ENCODE data around the gene MAPK8.

Gene MAPK8

DNA sequence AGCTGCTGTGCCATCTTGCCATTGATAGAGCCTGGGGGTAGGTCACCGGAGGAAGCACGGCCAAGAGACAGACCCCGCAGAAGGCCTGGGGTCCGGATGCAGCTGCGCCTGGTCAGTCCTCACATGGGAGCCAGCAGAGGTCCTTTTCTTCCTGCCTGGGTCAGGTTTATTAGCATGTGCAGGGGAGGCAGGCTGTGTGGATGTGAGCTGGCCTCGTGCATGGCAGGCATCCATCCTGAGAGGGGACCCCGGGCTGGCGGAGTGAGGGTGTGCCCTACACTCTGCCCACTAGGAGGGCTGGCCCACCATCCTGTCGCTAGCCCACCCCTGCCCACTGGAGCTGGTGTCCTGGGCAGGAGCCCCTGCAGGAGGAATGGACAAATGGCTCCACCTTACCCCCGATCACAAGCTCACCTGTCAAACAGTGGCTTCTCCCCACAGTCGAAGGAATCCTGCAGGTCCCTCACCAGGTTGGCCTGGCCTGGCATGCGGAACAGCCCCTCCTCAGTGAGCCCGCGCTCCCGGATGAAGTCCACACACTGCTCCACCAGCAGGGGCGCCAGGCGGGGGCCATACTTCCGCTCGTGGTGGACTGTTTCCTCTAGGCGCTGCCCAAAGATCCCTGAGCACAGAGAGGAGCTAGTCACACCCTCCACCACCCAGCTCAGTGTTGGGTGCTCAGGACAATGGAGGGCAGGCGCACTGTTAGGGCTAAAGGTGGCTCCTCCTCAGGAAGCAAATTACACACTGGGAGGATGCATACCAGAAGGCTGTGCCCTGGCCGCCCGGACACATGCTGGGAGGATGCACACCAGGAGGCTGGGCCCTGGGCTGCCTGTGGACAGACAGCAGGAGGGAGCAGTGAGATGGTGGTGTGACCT, 153.0 kb downstream of the MAPK8 start:
- TF ChIP-seq, protein P1, sequence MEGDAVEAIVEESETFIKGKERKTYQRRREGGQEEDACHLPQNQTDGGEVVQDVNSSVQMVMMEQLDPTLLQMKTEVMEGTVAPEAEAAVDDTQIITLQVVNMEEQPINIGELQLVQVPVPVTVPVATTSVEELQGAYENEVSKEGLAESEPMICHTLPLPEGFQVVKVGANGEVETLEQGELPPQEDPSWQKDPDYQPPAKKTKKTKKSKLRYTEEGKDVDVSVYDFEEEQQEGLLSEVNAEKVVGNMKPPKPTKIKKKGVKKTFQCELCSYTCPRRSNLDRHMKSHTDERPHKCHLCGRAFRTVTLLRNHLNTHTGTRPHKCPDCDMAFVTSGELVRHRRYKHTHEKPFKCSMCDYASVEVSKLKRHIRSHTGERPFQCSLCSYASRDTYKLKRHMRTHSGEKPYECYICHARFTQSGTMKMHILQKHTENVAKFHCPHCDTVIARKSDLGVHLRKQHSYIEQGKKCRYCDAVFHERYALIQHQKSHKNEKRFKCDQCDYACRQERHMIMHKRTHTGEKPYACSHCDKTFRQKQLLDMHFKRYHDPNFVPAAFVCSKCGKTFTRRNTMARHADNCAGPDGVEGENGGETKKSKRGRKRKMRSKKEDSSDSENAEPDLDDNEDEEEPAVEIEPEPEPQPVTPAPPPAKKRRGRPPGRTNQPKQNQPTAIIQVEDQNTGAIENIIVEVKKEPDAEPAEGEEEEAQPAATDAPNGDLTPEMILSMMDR (conservative IDR thresholded peaks at IDR 0.05; ENCODE audit: low read depth, low read length) = no peak
- no peak for DNase-seq (ENCODE audit: low read depth)
- no peak overlapping the region for H3K4me3 ChIP-seq (ENCODE audit: low read length)

DNA sequence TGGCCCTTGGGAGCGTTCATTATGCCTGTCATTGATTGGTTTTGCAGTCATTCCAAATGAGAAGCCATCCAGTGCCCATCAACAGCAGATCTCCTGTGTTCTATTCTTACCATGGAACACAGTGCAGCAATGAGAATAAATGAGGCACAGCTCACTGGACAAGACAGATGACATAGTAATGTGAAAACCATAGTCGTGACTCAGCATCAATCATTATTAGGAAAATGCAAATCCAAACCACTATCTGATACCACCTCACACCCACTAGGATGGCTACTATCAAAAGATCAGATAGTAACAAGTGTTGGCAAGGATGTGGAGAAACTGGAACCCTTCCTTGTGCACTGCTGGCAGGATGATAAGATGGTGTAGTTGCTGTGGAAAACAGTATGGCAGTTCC, 153.7 kb downstream of the MAPK8 start:
- TF ChIP-seq, protein P1 (conservative IDR thresholded peaks at IDR 0.05; ENCODE audit: low read depth, low read length) = no peak
- H3K4me3 ChIP-seq (ENCODE audit: low read length) = no peak overlapping the region
- no peak for DNase-seq (ENCODE audit: low read depth)

DNA sequence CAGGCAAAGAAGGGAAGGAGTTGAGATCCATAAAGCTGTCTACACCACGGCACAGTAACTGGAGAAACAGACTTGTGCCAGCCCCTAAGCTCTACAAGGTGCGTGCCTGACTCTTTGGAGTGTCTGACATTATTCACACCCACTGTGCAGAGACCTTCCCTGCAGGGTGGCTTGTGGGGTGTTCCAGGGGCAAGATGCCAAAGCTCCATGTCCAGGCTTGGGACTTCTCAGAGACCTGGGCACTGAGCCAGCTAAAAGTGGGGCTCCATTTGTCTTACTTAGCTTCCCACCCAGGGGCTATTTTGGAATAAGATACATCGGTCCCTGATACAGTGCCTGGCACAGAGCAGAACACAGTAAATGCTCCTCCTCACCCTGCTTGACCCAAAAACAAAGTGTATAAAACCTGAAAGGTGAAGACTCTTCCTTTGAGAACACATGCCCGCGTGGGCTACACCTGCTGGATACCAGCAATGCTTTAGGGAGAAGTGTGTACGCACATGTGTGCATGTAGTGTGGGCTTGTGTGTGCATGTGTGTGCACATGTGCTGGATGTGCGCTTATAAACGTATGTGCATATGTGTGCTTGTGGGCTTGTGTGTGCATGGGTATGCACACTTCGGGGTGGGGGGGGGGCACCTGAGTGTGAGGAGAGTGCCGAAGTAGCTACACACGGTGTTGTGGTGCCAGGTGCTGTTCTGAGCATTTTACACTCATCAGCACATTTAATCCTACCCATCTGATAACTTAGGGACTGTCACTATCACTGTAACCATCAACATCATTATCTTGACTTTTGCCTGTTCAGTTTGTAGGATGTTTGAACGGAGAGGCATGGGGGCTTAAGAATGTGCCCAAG, 155.4 kb downstream of the MAPK8 start:
- H3K4me3 ChIP-seq (ENCODE audit: low read length) = no peak overlapping the region
- no peak for DNase-seq (ENCODE audit: low read depth)
- TF ChIP-seq, protein P1 (conservative IDR thresholded peaks at IDR 0.05; ENCODE audit: low read depth, low read length) = no peak

DNA sequence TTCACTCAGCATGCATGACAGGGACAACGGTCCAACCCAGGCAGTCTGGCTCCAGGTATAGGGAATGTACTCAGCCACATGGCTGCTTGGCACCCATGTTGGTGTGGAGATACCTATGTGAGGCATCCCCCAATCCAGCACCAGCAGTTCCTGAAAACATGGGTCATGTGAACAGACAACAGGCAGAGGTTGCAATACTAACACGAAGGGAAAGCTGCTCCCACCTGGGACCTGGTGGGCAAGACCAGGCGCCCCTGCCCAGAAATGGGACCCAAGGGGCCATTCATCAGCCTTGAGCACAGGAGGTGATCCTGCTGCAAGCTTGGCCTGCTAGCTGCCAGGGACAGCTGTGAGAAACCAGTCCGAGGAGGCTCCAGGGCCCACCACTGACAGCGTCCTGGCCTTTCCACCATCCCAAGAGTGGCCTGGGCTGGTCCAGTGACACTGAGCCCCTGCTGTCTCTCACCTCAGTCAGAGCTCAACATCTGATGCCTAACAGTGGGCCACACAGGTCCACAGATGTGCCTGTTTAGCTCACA, 156.1 kb downstream of the MAPK8 start:
- no peak overlapping the region for H3K4me3 ChIP-seq (ENCODE audit: low read length)
- DNase-seq (ENCODE audit: low read depth) = no peak
- TF ChIP-seq, protein P1 (conservative IDR thresholded peaks at IDR 0.05; ENCODE audit: low read depth, low read length) = no peak

DNA sequence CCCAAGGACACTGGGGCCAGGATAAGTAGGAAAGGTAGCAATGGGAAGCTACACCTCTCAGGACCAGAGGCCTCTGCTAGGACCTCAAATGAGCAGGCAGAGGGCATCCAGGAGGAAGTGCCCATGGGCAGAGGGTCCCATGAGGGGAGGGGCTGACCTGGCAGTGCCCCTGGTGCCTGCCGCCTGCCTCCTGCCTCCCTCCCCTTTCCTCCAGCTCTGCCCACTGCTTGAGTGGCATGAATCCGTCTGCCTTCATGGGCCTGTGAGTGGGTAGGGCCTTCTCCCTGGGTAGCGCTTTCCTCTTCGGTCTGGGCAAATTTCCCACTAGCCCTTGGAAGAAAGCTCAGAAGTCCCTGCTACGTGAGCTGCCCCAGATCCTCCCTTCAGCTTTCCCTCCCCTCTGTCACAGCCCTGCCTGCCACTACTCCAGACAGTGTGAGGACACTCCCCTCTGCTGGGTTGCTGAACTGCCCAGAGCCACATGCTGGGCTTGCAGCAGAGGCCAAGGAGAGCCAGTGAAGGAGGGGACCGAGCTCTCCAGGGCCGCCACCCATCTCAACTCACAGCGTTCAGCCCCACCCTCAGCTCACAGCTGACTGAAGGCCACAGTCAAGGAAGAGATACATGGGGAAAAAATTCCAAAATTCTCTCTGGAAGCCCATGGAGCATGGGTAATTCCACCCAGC, 157.0 kb downstream of the MAPK8 start:
- DNase-seq (ENCODE audit: low read depth) = no peak
- no peak overlapping the region for H3K4me3 ChIP-seq (ENCODE audit: low read length)
- TF ChIP-seq, protein P1 (conservative IDR thresholded peaks at IDR 0.05; ENCODE audit: low read depth, low read length) = no peak

DNA sequence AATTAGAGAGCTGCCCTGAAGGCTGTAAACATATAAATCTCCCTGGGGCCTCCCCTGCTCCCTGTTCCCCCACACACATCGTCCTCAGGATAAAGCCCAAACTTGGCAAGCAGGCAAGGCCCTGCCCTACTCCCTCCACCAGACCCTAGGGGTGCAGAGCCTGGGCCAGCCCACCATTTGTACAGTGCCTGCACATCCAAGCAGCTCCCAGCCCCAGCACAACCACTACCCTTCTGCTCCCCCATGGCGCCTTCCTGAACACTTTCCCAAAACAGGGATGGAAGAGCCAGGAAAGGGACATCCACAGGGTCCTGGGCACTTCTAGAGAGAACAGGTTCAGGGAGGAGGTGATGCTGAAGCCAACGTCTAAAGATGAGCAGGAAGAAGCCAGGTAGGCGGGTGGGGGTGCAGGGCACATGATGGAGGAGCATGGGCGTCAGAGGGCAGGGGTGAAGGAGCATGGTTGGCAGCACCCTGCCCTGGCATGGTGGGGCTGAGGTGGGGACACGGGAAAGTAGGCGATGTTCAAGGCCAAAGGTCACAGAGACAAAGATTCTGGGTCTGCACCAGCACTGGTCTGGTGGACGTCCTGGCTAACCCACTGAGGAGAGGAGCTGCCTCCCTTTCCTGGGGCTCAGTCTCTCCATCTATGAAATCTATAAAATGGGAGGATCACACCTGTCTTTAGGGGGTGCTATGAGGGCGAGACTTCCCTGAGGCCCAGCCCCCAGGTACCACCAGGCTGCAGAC, 157.8 kb downstream of the MAPK8 start:
- TF ChIP-seq, protein P1 (conservative IDR thresholded peaks at IDR 0.05; ENCODE audit: low read depth, low read length) = no peak
- no peak overlapping the region for H3K4me3 ChIP-seq (ENCODE audit: low read length)
- DNase-seq (ENCODE audit: low read depth) = no peak
